Measurements from ENCODE around the gene HK3.
"Not testable (repeated sequence)": the region's sequence is repeated elsewhere in the genome, so short reads cannot be mapped to it uniquely, and the experiment has no call there.

Gene HK3

GRCh38 chr5:176873541-176874172, 25.5 kb downstream of the HK3 start:
- DNase-seq = peak in 1 of 10 donors; percentile 81
- intact Hi-C loops (cut with DNase I) = no loop called here

DNA sequence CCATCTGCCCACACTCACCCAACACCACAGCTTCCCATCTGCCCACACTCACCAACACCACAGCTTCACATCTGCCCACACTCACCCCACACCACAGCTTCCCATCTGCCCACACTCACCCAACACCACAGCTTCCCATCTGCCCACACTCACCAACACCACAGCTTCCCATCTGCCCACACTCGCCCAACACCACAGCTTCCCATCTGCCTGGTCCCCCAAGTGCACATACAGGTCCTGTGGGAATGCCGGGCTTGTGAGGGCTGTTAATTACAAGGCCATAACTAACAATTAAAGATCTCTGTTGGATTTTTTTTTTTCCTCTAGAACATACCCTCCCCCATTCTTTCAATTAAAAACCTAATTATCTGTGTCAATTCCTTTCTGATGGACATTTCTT, 26.1 kb downstream of the HK3 start:
- DNase-seq = peak in 1 of 10 donors; percentile 30
- intact Hi-C loops (cut with DNase I) = not testable (repeated sequence)

GRCh38 chr5:176872586-176872985, 26.6 kb downstream of the HK3 start:
- intact Hi-C loops (cut with DNase I) = not testable (repeated sequence)
- DNase-seq = peak in 1 of 10 donors; percentile 20

DNA sequence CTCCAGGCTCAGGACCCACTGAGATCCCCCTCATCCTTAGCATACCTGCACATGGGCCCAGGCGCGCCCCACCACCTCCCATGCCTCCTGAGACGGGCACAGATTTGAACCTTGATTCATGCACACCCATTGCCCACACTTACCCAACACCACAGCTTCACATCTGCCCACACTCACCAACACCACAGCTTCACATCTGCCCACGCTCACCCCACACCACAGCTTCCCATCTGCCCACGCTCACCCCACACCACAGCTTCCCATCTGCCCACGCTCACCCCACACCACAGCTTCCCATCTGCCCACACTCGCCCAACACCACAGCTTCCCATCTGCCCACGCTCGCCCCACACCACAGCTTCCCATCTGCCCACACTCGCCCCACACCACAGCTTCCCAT, 28.5 kb downstream of the HK3 start:
- intact Hi-C loops (cut with DNase I); DNase-seq: not testable (repeated sequence)

GRCh38 chr5:176870110-176870591, 29.0 kb downstream of the HK3 start:
- DNase-seq = peak in 3 of 10 donors; percentile 29 to 37 (median 37)
- intact Hi-C loops (cut with DNase I) = no loop called here

- intact Hi-C loops (cut with DNase I) = no loop called here
- peak in 1 of 10 donors; percentile 27 for DNase-seq
Measured at GRCh38 chr5:176869501-176870109, 29.5 kb downstream of the HK3 start.

- DNase-seq = no peak
- intact Hi-C loops (cut with DNase I) = no loop called here
Measured at GRCh38 chr5:176868731-176869130, 30.4 kb downstream of the HK3 start.

DNA sequence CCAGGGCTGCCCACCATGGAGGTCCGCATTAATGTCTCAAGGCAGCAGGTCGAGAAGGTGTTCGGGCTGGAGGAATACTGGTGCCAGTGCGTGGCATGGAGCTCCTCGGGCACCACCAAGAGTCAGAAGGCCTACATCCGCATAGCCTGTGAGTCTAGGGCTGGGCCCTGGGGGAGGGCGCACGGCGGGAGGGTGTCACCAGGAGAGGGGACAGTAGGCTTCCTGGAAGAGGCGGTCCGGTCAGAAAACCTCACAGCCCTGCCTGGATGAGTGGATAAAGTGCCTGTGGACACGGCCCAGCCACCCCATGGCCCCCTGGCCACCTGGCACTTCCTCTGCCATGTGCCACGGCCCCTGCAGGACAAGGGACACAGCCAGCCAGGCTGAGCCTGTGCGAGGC, 31.0 kb downstream of the HK3 start:
- intact Hi-C loops (cut with DNase I) = no loop called here
- DNase-seq = no peak

GRCh38 chr5:176866707-176867310, 32.3 kb downstream of the HK3 start:
- intact Hi-C loops (cut with DNase I) = no loop called here
- no peak for DNase-seq

- intact Hi-C loops (cut with DNase I) = no loop called here
- DNase-seq = no peak
Measured at GRCh38 chr5:176865964-176866363, 33.2 kb downstream of the HK3 start.

DNA sequence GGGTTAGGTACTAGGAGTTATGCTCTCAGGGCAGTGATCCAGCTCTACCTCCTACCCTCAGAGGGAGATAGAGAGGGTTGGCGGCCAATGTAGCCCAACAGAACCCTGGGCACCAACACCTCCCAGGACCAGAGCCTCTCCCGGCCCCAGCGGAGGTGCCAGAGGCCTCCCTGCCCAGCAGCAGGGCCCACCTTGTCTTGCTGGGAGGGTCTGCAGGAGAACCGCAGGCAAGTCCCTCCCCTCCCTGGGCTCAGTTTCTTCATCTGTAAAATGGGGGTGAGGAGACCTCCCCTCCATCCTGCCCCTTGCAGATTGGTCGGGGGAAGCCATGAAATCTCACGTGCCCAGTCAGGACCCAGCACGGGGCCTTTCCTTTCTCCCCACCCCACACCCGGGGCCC, 34.4 kb downstream of the HK3 start:
- DNase-seq = no peak
- intact Hi-C loops (cut with DNase I) = no loop called here

DNA sequence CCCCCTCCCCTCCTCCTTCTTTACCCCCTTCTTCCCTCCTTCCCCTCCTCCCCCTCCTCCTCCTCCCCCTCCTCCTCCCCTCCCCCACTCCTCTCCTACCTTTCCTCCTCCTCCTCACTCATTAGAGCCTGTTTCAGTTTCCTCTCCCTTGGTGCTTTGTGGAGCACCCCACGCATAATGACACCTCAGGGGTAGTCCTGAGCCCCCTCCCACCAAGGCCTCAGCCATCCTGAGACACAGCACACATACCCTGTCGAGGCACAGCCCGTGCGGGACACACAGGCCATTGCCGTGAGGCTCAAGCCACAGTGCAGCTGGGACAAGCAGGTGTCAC, 35.4 kb downstream of the HK3 start:
- intact Hi-C loops (cut with DNase I) = no loop called here
- DNase-seq = no peak

DNA sequence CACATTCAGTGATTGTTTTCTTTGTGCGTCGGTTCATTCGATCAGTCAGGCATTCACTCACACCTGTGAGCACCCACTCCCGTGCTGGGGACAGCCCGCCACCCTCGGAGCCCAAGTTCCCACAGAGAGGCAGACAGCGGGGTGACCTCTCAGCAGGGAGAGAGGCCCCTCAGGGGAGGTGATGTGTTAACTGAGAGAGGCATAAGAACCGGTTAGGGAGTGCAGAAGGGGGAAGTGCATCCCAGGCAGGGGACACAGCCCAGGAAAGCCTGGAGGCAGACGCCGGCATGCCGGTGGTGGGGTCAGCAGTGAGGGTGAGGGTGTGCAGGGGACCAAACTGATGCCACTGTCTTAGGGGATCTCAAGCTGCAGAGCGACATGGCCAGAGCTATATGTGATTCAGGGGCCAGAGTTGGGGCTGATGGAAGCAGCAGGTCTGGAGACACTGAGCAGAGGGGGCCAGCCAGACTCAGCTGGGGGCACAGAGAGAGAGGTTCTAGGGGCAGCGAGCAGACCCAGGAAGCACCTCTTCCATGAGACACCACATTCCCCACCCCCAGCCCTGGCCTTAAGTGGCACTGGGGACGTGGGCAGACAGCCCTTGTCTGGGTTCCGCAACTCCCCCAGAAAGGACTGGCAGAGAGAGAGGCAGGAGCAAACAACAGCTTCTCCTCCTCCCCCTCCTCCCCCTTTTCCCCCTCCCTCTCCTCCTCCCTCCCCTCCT, 35.9 kb downstream of the HK3 start:
- DNase-seq = no peak
- intact Hi-C loops (cut with DNase I) = no loop called here

DNA sequence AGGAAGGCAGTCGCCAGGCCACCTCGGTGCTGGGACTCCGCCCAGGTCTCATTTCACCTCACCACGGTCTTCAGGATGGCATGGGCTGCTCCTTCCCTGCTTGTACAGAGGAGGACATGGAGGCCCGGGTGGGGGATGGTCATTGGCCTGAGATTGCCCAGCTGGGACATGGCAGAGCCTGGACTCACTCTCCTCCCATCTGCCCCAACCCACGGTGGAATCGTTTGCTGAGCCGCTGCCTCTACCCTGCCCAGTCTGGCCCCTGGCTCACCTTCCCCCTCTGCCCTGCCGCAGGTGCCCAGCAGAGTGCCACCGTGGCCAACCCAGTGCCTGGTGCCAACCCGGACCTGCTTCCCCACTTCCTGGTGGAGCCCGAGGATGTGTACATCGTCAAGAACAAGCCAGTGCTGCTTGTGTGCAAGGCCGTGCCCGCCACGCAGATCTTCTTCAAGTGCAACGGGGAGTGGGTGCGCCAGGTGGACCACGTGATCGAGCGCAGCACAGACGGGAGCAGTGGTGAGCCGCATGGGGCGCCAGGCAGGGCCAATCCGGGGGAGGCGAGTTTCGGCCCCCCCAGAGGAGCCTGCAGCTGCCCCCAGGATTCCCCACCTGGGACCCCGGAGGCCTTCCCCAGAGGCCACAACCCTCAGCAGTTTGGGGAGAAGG, 36.7 kb downstream of the HK3 start:
- peak in 2 of 10 donors; percentile 34 to 84 for DNase-seq
- intact Hi-C loops (cut with DNase I) = no loop called here

DNA sequence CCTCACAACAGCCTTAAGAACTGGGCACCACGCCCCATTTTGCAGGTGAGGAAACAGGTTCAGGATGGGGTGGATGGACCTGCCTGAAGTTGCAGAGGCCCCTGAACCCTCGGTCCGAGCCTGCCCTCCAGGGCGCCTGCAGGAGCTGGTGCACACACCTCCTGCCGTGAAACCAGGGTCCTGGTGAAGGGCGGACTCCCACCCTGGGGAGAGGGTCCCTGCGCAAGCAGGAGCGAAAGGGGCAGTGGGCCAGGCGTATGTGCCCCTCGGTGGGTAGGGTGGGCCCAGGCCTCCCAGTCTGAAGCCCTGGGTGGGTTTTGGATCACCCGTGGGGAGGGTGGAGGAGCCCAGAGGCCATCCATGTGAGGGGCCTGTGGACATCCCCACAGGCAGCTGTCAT, 37.9 kb downstream of the HK3 start:
- intact Hi-C loops (cut with DNase I) = no loop called here

DNA sequence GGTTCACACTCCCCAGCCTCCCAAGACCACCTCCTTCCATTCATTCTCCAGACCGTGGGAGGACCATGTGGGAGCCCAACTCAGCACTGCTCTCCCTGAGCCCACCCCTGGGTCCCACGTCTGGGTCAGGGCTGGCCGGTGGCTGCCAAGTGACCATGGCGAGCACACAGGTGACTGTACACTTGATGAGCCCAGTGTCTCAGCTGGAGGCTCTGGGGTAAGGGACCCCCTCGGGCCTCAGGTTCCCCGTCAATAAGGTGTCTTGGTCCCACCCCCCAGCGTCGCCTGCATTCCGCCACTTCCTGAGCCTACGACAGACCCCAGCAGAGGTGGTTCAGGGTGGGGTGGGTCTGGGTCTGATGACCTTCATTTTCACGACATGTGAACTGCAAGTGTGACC, 38.8 kb downstream of the HK3 start:
- DNase-seq = peak in 1 of 10 donors; percentile 22
- intact Hi-C loops (cut with DNase I) = no loop called here

More for the DNA sequence above, 37.9 kb downstream of the HK3 start:
- peak in 1 of 10 donors; percentile 26 for DNase-seq

GRCh38 chr5:176859916-176860315, 39.2 kb downstream of the HK3 start:
- DNase-seq = peak in 1 of 10 donors; percentile 59
- intact Hi-C loops (cut with DNase I) = no loop called here

DNA sequence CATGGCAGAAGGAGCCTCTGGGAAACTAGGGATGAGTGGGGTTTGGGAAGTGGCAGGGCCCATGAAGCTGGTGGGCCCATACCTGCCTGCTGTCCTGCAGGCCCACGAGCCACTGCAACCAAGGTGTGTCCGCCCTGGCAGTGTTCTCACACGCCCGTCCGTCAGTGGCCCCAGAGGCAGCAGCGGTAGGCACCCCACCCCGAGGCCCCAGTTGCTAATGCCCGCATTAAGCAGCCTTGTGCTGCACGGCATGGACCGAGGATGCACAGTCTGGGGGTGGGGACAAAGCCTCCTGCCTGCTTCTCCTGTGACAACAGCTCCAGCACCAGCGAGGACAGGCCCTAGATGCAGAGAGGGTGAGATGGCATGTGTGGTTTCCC, 41.3 kb downstream of the HK3 start:
- DNase-seq = no peak
- intact Hi-C loops (cut with DNase I) = no loop called here

GRCh38 chr5:176857216-176857893, 41.8 kb downstream of the HK3 start:
- DNase-seq = no peak
- intact Hi-C loops (cut with DNase I) = no loop called here

- no peak for DNase-seq
- intact Hi-C loops (cut with DNase I) = no loop called here
Measured at GRCh38 chr5:176856746-176857145, 42.4 kb downstream of the HK3 start.

Measured in posterior cingulate gyrus (tissue), 11 donors.